HK-2 (cell line): Measurements from ENCODE around the gene MPHOSPH10.
"Not testable (repeated sequence)": the region's sequence is repeated elsewhere in the genome, so short reads cannot be mapped to it uniquely, and the experiment has no call there.

ENCODE experiments used
- DNase-seq: peaks from one replicate; pipeline ENCODE4 v3.0.0-alpha.2; 2018; ENCODE audit not compliant: unreplicated experiment

The MPHOSPH10 gene

GRCh38 chr2:71173096-71173495, 42.7 kb downstream of the MPHOSPH10 start:
- DNase-seq, result no peak

GRCh38 chr2:71174207-71174606, 43.8 kb downstream of the MPHOSPH10 start:
- DNase-seq, result no peak

DNA sequence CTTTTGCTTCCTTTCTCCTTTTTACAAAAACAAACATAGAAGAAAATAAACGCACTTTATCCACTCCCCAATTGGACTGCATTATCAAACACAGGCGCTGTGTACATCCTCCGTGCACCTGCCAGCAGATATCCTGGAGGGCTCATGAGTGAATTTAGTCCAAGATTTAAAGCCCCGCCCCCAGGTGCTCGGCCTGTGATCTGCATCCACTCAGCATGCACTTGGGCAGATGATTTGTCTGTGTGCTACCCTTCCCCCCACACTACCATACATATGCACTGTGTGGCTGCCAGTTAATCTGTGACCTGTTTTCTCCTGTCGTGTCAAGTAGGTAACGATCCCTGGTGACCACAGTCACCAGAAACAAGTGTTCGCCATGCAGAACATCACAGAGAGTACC, 48.4 kb downstream of the MPHOSPH10 start:
- DNase-seq, result not testable (repeated sequence)

GRCh38 chr2:71181316-71181715, 50.9 kb downstream of the MPHOSPH10 start:
- DNase-seq, result no peak

- not testable (repeated sequence) for DNase-seq
Measured at GRCh38 chr2:71183306-71184115, 53.1 kb downstream of the MPHOSPH10 start.

- no peak for DNase-seq
Measured at GRCh38 chr2:71186973-71187372, 56.5 kb downstream of the MPHOSPH10 start.

GRCh38 chr2:71187589-71187988, 57.2 kb downstream of the MPHOSPH10 start:
- DNase-seq, result no peak

- no peak for DNase-seq
Measured at GRCh38 chr2:71190656-71191569, 60.5 kb downstream of the MPHOSPH10 start.

- DNase-seq, result no peak
Measured at GRCh38 chr2:71191570-71191943, 61.1 kb downstream of the MPHOSPH10 start.
